ENCODE results near the gene SCG2. TPM values are rescaled to one million over a fixed set of nuclear protein-coding genes. Genes with fewer than 3 reads are reported as not detected.

The SCG2 gene
- total RNA-seq, 2 experiments from 2014 or later, result 0.06 TPM; not detected in 1

- CTCF ChIA-PET (ENCODE audit: unreplicated experiment), result no interaction called here
- Histone ChIP-seq H3K4me2 (ENCODE audit: low read length) (no peak overlapping the region), H2AFZ (ENCODE audit: low read length) (no peak overlapping the region), H3K9me3 (ENCODE audit: low read length) (no peaks in the 10 kb centered on the region), H3K79me2 (ENCODE audit: insufficient read depth, low read depth, low read length) (no peaks in the 10 kb centered on the region), H3K27ac (ENCODE audit: low read depth, low read length, poor library complexity, severe bottlenecking) (no peak overlapping the region), H3K4me1 (ENCODE audit: insufficient read depth, low read length, poor library complexity, severe bottlenecking) (no peaks in the 10 kb centered on the region), H4K20me1 (ENCODE audit: insufficient read depth, low read length) (no peaks in the 10 kb centered on the region), H3K4me3 (ENCODE audit: low read depth, low read length, poor library complexity, severe bottlenecking) (no peak overlapping the region), H3K36me3 (ENCODE audit: insufficient read depth, low read length) (no peaks in the 10 kb centered on the region), H3K9me2 (ENCODE audit: insufficient read depth, low read length) (no peaks in the 10 kb centered on the region)
- POLR2A ChIA-PET, result no interaction called here
- intact Hi-C loops (cut with micrococcal nuclease; ENCODE audit: unreplicated experiment), result no loop called here
- DNase-seq (ENCODE audit: low spot score), result no peak
- BruUV-seq (replicated peaks), result no TSS peak
- TF ChIP-seq CTCF (conservative IDR thresholded peaks at IDR 0.05; ENCODE audit: low read length) (no peak), EZH2phosphoT487 (IDR thresholded peaks at IDR 0.05; ENCODE audit: borderline replicate concordance, low read depth, low read length) (no peak)
These were observed 12.4 kb upstream of the SCG2 start for GRCh38 chr2:223614534-223614933.

GRCh38 chr2:223613017-223613950, 11.1 kb upstream of the SCG2 start:
- POLR2A ChIA-PET, result interaction anchor here (0.7 kb wide), 1 partner anchor 254 kb away, joined by 3 read pairs; no protein-coding TSS in a partner anchor

More at GRCh38 chr2:223613017-223613950, 11.1 kb upstream of the SCG2 start:
- Histone ChIP-seq H3K27ac (ENCODE audit: low read depth, low read length, poor library complexity, severe bottlenecking) (no peak overlapping the region), H3K9me3 (ENCODE audit: low read length) (no peaks in the 10 kb centered on the region), H3K4me1 (ENCODE audit: insufficient read depth, low read length, poor library complexity, severe bottlenecking) (no peaks in the 10 kb centered on the region), H3K4me3 (ENCODE audit: low read depth, low read length, poor library complexity, severe bottlenecking) (no peak overlapping the region), H4K20me1 (ENCODE audit: insufficient read depth, low read length) (no peaks in the 10 kb centered on the region), H3K9me2 (ENCODE audit: insufficient read depth, low read length) (no peaks in the 10 kb centered on the region), H3K36me3 (ENCODE audit: insufficient read depth, low read length) (no peaks in the 10 kb centered on the region), H3K4me2 (ENCODE audit: low read length) (no peak overlapping the region), H3K79me2 (ENCODE audit: insufficient read depth, low read depth, low read length) (no peaks in the 10 kb centered on the region), H2AFZ (ENCODE audit: low read length) (no peak overlapping the region)
- BruUV-seq (replicated peaks), result no TSS peak
- no peak for DNase-seq (ENCODE audit: low spot score)
- TF ChIP-seq CTCF (conservative IDR thresholded peaks at IDR 0.05; ENCODE audit: low read length) (no peak), EZH2phosphoT487 (IDR thresholded peaks at IDR 0.05; ENCODE audit: borderline replicate concordance, low read depth, low read length) (no peak)
- intact Hi-C loops (cut with micrococcal nuclease; ENCODE audit: unreplicated experiment), result no loop called here
- CTCF ChIA-PET (ENCODE audit: unreplicated experiment), result no interaction called here

Measured in OCI-LY7 (cell line).